Dedifferentiated amniotic fluid mesenchymal stem cell (primary cell): Measurements from ENCODE around the gene SBK3.
"Not testable (repeated sequence)": the region's sequence is repeated elsewhere in the genome, so short reads cannot be mapped to it uniquely, and the experiment has no call there.

Experiments
- DNase-seq: peaks from one replicate; pipeline ENCODE4 v3.0.0-alpha.2; 2016; ENCODE audit errors: extremely low spot score

The SBK3 gene

GRCh38 chr19:55576746-55577145 is 31.4 kb upstream of the SBK3 start:
- DNase-seq = no peak

GRCh38 chr19:55573929-55574328 is 28.6 kb upstream of the SBK3 start:
- not testable (repeated sequence) for DNase-seq

- not testable (repeated sequence) for DNase-seq
These were observed 24.1 kb upstream of the SBK3 start for GRCh38 chr19:55569477-55569876.

GRCh38 chr19:55567708-55568328 is 22.5 kb upstream of the SBK3 start:
- DNase-seq = no peak

GRCh38 chr19:55566823-55567222 is 21.5 kb upstream of the SBK3 start:
- no peak for DNase-seq

GRCh38 chr19:55563261-55563690 is 17.9 kb upstream of the SBK3 start:
- no peak for DNase-seq

- no peak for DNase-seq
These were observed 14.3 kb upstream of the SBK3 start for GRCh38 chr19:55559684-55560083.

- no peak for DNase-seq
These were observed 9.4 kb upstream of the SBK3 start for GRCh38 chr19:55554741-55555152.

GRCh38 chr19:55554302-55554701 is 9.0 kb upstream of the SBK3 start:
- DNase-seq = no peak

GRCh38 chr19:55553217-55554182 is 8.2 kb upstream of the SBK3 start:
- no peak for DNase-seq

- DNase-seq = peak; percentile 77
These were observed 7.3 kb upstream of the SBK3 start for GRCh38 chr19:55552620-55553019.

GRCh38 chr19:55552206-55552605 is 6.9 kb upstream of the SBK3 start:
- DNase-seq = no peak

- no peak for DNase-seq
These were observed 4.9 kb upstream of the SBK3 start for GRCh38 chr19:55550321-55550650.

- peak; percentile 79 for DNase-seq
These were observed 4.4 kb upstream of the SBK3 start for GRCh38 chr19:55549500-55550320.

- no peak for DNase-seq
These were observed 1.7 kb upstream of the SBK3 start for GRCh38 chr19:55546822-55547614.

GRCh38 chr19:55546011-55546410 is 668 bp upstream of the SBK3 start:
- DNase-seq = no peak

- DNase-seq = no peak
These were observed 435 bp downstream of the SBK3 start for GRCh38 chr19:55544776-55545439.

GRCh38 chr19:55544014-55544413 is 1.3 kb downstream of the SBK3 start:
- DNase-seq = no peak

GRCh38 chr19:55543567-55543966 is 1.8 kb downstream of the SBK3 start:
- no peak for DNase-seq

GRCh38 chr19:55542292-55542855 is 3.0 kb downstream of the SBK3 start:
- DNase-seq = no peak

GRCh38 chr19:55541091-55541490 is 4.3 kb downstream of the SBK3 start:
- DNase-seq = no peak
